SU-DHL-6 (cell line): ENCODE data around the gene GCN1.

Experiments used
- H2AFZ ChIP-seq: fragments of 200-600 bp; sonication (generic); 2 replicates; pipeline ENCODE4 v1.6.1; 2014; ENCODE audit warnings: low read depth, mild to moderate bottlenecking, moderate library complexity, mixed read lengths, antibody characterized with exemption, low read length; ENCODE audit not compliant: severe bottlenecking
- H3F3A ChIP-seq: fragments of 200-600 bp; shearing (Covaris generic); 2 replicates; pipeline ENCODE4 v1.6.0; 2016; ENCODE audit warnings: antibody characterized with exemption, mild to moderate bottlenecking; ENCODE audit not compliant: insufficient read depth
- H3K27ac ChIP-seq: fragments of 200-600 bp; sonication (generic); 2 replicates; pipeline ENCODE4 v1.5.1; 2016; ENCODE audit warnings: low read depth, mild to moderate bottlenecking, low read length, moderate library complexity, mixed read lengths
- H3K27me3 ChIP-seq: fragments of 200-600 bp; sonication (generic), shearing (Covaris generic); 2 replicates; pipeline ENCODE4 v1.6.0; 2014; ENCODE audit warnings: mild to moderate bottlenecking, low read length
- H3K36me3 ChIP-seq: fragments of 200-600 bp; sonication (generic); 2 replicates; pipeline ENCODE4 v1.6.1; 2014; ENCODE audit warnings: mild to moderate bottlenecking, low read length, mixed read lengths
- H3K4me2 ChIP-seq: fragments of 300-600, 200-600 bp; shearing (Covaris generic), sonication (generic); 2 replicates; pipeline ENCODE4 v1.6.0; 2014; ENCODE audit warnings: low read length, low read depth, mild to moderate bottlenecking; ENCODE audit not compliant: poor library complexity, severe bottlenecking
- H3K4me3 ChIP-seq: fragments of 200-600 bp; sonication (generic); 2 replicates; pipeline ENCODE4 v1.5.1; 2014; ENCODE audit warnings: antibody characterized with exemption, low read length, mild to moderate bottlenecking, mixed read lengths; ENCODE audit not compliant: insufficient read depth, poor library complexity, severe bottlenecking
- H3K79me2 ChIP-seq: fragments of 200-600 bp; sonication (generic); 2 replicates; pipeline ENCODE4 v1.6.1; 2014; ENCODE audit warnings: mild to moderate bottlenecking, low read length, moderate library complexity; ENCODE audit not compliant: insufficient read depth
- H3K9ac ChIP-seq: fragments of 200-600 bp; sonication (generic); 2 replicates; pipeline ENCODE4 v1.7.0; 2014; ENCODE audit warnings: mild to moderate bottlenecking, low read length
- H3K9me2 ChIP-seq: fragments of 200-600 bp; sonication (generic); replicated peaks from 2 replicates; pipeline ENCODE4 v1.6.1; 2014; ENCODE audit warnings: low read length; ENCODE audit not compliant: insufficient read depth
- H3K9me3 ChIP-seq: fragments of 200-600 bp; sonication (generic); 2 replicates; pipeline ENCODE4 v1.6.1; 2014; ENCODE audit warnings: low read length, mixed read lengths; ENCODE audit not compliant: insufficient read depth
- H4K20me1 ChIP-seq: fragments of 200-600 bp; sonication (generic); 2 replicates; pipeline ENCODE4 v1.6.1; 2014; ENCODE audit warnings: low read depth, mild to moderate bottlenecking, antibody characterized with exemption, low read length, moderate library complexity, mixed read lengths
- CTCF ChIP-seq: fragments of 200-600 bp; sonication (generic); IDR thresholded peaks from one replicate; pipeline ENCODE4 v1.5.1; 2017; ENCODE audit warnings: antibody characterized with exemption, mild to moderate bottlenecking, low read length, moderate library complexity; ENCODE audit not compliant: insufficient read depth, poor library complexity, severe bottlenecking
- EZH2phosphoT487 ChIP-seq: fragments of 200-600 bp; sonication (generic), shearing (Covaris generic); conservative IDR thresholded peaks from 2 replicates; pipeline ENCODE4 v1.6.1; 2018; ENCODE audit warnings: mild to moderate bottlenecking, antibody characterized with exemption, low read length, moderate library complexity, mixed read lengths

GCN1 gene

GRCh38 chr12:120148011-120148410 lies 46.5 kb downstream of the GCN1 start:
- H3K27ac ChIP-seq = no peak overlapping the region
- H3K36me3 ChIP-seq = peaks cover 19% of the 10 kb centered on the region
- TF ChIP-seq CTCF (no peak), EZH2phosphoT487 (no peak)

DNA sequence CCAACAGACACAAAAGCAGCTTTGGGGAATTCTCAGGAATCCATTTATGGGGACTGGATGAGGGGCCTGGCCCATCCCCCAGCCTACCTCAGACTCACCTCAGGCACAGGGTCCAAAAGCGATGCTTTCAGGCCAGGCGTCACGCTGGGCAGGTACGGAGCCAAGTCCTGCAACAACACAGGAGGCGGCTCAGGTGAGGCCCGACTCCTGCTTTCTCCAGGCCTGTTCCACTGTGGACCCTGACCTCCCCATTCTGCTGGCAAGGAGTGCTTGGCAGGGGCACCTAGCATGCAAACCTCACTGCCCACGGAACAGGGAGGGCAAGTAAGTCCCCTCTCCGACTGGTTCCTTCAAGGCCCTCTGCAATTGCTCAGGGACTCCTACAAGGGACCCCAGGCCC lies 49.4 kb downstream of the GCN1 start:
- no peaks in the 10 kb centered on the region for H3K79me2 ChIP-seq
- H3K27ac ChIP-seq = no peak overlapping the region
- H3K4me2 ChIP-seq = no peak overlapping the region
- no peaks in the 10 kb centered on the region for H4K20me1 ChIP-seq
- H2AFZ ChIP-seq = no peak overlapping the region
- H3K9ac ChIP-seq = no peak overlapping the region
- H3K4me3 ChIP-seq = no peak overlapping the region
- peaks cover 22% of the 10 kb centered on the region for H3K36me3 ChIP-seq
- H3K27me3 ChIP-seq = no peaks in the 10 kb centered on the region
- TF ChIP-seq EZH2phosphoT487 (no peak), CTCF (no peak)
- H3K9me3 ChIP-seq = no peaks in the 10 kb centered on the region
- H3K9me2 ChIP-seq = no peaks in the 10 kb centered on the region
- H3F3A ChIP-seq = no peaks in the 10 kb centered on the region

More at GRCh38 chr12:120148011-120148410, 46.5 kb downstream of the GCN1 start:
- no peaks in the 10 kb centered on the region for H3K27me3 ChIP-seq
- H3K4me3 ChIP-seq = no peak overlapping the region
- no peak overlapping the region for H3K4me2 ChIP-seq
- H3K9ac ChIP-seq = no peak overlapping the region
- no peaks in the 10 kb centered on the region for H3K9me2 ChIP-seq
- H2AFZ ChIP-seq = no peak overlapping the region
- no peaks in the 10 kb centered on the region for H3K9me3 ChIP-seq
- no peaks in the 10 kb centered on the region for H4K20me1 ChIP-seq
- no peaks in the 10 kb centered on the region for H3F3A ChIP-seq
- H3K79me2 ChIP-seq = no peaks in the 10 kb centered on the region

DNA sequence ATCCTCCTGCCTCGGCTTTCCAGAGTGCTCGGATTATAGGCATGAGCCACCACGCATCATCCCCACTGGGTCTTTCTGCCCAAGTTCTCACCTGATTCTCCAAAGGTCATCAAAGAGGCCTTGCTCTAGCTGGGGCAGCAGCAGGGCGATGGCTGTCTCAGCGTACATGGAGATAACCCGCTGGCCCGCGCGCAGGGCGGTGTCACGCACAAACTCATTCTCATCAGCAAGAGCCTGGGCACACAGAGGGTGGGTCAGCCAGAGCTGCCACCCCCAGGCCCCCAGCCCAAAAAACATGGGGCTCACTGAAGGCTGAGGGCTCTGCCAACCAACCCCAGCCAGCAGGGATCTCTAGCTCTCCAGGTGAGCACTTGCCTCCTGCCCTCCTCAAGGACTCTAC lies 50.3 kb downstream of the GCN1 start:
- Histone ChIP-seq H2AFZ (no peak overlapping the region), H3K27ac (no peak overlapping the region), H3K79me2 (no peaks in the 10 kb centered on the region), H3K9ac (no peak overlapping the region), H3K27me3 (no peaks in the 10 kb centered on the region), H3K36me3 (peaks cover 22% of the 10 kb centered on the region), H3K9me3 (no peaks in the 10 kb centered on the region), H3K4me2 (no peak overlapping the region), H3K4me3 (no peak overlapping the region), H4K20me1 (no peaks in the 10 kb centered on the region), H3K9me2 (no peaks in the 10 kb centered on the region), H3F3A (no peaks in the 10 kb centered on the region)
- TF ChIP-seq CTCF (no peak), EZH2phosphoT487 (no peak)
